ENCODE measurements around the gene ACSF3. TPM values are rescaled to one million over a fixed set of nuclear protein-coding genes. Genes with fewer than 3 reads are reported as not detected.
"Not testable (repeated sequence)": the region's sequence is repeated elsewhere in the genome, so short reads cannot be mapped to it uniquely, and the experiment has no call there.

Gene ACSF3
- polyA plus RNA-seq, 3 donors = 15.3 to 24.3 (median 18.0) TPM

DNA sequence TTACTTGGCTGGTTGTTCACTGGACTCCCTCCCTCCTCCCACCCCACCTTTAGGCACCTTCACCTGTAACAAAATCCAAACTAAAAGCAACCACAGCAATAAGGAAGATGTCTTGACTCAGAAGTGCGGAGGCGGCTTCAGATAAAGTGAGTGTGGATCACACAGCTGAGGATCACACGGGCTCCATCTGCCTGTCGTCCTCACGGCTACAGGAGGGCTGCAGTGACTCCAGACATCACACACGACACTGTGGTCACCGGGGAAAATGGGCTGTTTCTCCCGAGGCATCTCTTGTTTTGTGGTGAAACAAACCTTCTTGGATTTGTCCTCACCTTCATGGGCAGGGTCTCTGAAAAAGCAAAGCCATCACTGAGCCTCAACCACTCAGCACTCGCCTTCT lies 7.9 kb upstream of the ACSF3 start:
- 76 to 83% (median 78%) methylated on average over 9 of the region's 9 CpGs for WGBS, 3 donors
- no peak overlapping the region for H3K27ac ChIP-seq (ENCODE audit: low read depth, low read length)

DNA sequence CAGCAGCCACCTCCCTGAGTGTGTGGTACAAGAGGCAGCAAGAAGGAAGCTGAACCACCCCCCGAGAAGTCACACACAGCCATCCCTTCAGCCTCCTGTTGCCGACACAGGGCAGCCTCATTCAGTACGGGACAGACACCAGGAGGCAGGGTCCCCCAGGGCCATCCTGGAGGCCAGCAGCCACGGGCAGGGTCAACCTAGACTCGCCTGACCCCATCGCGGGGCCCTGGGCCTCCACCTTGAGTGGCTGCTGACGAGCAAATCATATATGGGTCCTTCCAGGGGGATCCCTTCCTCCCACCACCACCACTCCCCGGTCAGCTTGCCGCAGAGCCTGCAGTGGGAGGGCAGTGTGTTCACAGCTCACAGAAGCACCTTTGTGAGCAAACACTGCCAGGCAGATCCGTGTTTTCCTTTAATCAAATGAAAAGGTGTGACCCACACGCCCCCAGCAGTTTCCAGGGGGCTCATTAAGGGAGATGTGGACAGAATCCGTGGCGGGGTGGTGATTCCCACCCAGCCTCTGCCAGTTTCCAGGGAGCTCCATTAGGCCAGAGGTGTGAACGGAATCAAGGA lies 5.6 kb upstream of the ACSF3 start:
- H3K27ac ChIP-seq (ENCODE audit: low read depth, low read length) = no peak overlapping the region
- 60 to 67% (median 66%) methylated on average over 15 of the region's 15 CpGs for WGBS, 3 donors

DNA sequence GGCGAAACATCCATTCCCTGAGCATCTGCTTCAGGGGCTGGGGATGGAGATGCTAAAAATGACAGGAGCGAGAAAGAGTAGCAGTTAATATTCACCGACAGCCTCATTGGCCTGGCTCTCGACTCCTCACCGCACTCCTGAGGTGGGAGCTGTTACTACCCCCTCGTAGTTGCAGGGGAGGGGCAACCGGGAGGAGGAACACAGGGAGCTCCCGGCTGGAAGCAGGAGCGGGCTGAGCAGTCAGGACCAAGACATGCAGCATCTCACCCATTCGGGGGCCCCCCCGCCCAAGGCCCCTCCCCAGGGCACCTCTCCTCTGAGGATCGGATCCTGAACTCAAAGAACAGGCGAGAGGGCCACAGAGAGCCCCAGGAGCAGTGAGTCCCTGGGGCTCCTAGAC lies 4.5 kb upstream of the ACSF3 start:
- H3K27ac ChIP-seq (ENCODE audit: low read depth, low read length) = no peak overlapping the region
- WGBS, 3 donors = 36 to 41% (median 38%) methylated on average over 13 of the region's 13 CpGs

DNA sequence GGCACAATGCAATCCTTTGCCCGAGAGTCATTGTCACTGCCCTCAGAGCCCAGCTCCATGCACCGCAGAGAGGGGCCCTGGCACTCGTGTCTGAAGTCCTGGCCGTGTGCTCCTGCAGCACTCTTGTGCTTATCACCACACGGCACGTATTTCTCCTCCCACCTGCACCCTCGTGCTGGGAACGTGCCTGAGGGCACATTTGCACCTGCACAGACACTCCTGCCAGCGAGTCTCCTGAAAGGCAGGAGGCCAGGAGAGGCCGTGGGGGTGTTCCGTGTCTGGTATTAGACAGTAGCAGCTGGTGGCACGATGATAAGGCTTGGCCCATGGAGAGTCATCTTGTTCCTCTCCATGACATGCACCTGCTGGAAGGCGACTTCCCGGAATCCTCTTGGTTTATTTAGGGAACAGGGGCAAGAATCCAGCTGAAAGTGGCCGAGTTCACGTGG lies 3.4 kb upstream of the ACSF3 start:
- 40 to 57% (median 53%) methylated on average over 16 of the region's 16 CpGs for WGBS, 3 donors
- no peak overlapping the region for H3K27ac ChIP-seq (ENCODE audit: low read depth, low read length)

DNA sequence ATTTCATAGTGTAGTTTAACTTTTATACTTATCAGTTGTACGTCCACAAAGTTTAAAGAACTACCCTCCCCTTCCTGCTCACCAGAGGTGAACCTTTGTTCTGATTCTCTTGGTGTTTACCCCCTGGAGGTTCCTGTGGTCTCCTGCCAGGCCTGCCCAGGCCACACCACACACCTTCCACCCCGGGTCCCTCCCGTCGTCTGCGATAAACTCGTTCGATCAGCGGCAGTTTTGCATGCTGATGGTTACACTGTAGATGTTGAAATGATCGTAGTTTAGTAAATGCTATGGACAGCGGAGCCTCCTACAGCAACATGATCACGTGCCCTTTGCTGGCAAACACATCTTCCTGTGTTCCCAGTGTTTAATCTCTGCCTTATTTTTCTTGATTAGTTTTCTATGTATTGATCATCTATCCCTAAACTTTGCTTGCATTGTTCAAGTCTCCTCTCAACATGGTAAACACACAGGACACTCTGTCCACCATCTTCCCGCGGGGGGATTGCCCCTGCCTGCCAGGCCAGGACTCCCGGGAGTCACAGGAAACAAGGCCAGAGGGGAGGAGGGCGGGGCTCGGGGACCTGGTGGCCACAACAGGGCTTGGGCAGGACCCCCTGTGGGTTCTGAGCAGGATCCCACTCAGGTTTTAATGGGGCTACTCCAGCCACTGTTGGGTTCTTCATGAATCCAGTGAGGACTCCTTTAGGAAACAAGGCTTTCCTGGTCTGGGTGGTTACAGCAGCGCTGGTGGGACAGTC lies 2.8 kb upstream of the ACSF3 start:
- whole genome bisulfite sequencing, 3 donors = 43 to 65% (median 60%) methylated on average over 17 of the region's 17 CpGs
- no peak overlapping the region for H3K27ac ChIP-seq (ENCODE audit: low read depth, low read length)

DNA sequence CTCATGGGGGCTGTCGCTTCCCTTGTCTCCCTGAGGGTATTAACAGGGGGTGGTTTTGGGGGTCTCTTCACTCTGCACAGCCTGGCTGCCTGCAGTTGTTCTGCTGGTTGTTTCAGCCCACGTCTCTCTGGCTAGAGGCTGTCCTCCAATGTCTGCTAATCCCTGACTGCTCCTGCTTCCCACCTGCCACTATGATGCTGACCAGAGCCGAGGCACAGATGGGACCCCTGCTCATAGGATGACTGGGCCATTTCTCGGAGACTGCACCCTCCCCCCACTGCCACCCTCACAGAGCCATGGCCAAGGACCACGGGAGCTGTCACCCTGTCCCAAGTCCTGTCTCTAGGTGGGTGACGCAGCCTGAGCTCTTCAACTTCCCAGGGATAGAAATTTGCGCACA lies 1.6 kb upstream of the ACSF3 start:
- H3K27ac ChIP-seq (ENCODE audit: low read depth, low read length) = no peak overlapping the region
- WGBS, 3 donors = 63 to 71% (median 67%) methylated on average over 7 of the region's 7 CpGs

DNA sequence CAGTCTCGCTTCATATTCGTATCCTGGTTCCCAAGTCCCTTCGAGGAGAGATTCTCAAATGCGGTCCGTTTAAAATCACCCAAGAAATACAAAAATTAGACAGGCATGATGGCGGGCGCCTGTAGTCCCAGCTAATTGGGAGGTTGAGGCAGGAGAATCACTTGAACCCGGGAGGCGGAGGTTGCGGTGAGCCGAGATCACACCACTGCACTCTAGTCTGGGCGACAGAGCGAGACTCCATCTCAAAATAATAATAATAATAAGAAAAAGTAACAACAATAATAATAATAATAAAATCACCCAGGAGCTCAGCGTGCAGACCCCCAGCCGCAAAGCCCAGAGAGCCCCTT lies 425 bp upstream of the ACSF3 start:
- not testable (repeated sequence) for H3K27ac ChIP-seq (ENCODE audit: low read depth, low read length)
- 57 to 66% (median 61%) methylated on average over 15 of the region's 15 CpGs for WGBS, 3 donors

DNA sequence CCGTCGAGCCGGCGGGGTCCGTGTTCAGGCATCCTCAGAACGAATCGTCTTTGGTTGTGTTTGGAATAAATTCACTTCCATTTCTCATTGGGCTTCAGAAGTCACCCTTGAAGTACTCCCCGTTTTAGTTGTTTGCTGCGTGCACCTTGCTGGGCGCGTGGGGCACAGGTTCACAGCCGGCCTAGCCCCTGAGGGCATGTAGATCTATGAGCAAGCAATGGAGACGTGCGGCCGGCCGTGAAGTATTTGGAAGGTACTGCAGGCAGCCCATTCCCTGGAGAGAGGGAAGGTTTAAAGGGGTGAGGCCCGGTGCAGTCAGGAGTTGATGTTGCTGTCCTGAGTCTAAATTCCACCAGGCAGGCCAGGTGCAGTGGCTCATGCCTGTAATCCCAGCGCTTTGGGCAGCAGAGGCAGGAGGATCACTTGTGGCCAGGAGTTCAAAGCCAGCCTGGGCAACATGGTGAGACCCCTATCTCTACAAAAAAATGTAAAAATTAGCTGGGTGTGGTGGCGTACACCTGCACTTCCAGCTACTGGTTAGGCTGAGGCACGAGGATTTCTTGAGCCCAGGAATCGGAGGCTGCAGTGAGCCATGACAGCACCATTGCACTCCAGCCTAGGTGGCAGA lies 714 bp downstream of the ACSF3 start:
- 12 to 15% (median 13%) methylated on average over 21 of the region's 21 CpGs for WGBS, 3 donors

DNA sequence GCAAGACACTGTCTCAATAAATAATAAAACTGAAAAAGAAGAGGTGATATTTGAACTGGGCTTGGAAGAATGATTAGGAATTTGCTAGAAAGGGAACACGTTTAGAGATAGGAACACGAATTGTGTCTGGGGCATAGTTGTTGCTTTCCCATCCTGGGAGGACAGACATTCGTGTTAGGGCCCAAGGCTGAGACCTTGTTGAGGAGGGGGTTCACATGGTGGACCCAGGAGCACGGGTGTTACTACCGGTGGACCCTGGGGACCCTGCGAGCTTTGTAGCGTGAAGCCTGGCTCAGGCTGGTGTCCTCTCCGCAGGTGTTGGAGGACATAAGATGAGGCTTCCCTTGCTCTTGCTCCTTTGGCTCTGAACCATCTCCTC lies 1.2 kb downstream of the ACSF3 start:
- WGBS, 3 donors = 74 to 82% (median 81%) methylated on average over 8 of the region's 8 CpGs
- H3K27ac ChIP-seq (ENCODE audit: low read depth, low read length) = no peak overlapping the region

More for the DNA sequence above, 714 bp downstream of the ACSF3 start:
- H3K27ac ChIP-seq (ENCODE audit: low read depth, low read length) = no peak overlapping the region

DNA sequence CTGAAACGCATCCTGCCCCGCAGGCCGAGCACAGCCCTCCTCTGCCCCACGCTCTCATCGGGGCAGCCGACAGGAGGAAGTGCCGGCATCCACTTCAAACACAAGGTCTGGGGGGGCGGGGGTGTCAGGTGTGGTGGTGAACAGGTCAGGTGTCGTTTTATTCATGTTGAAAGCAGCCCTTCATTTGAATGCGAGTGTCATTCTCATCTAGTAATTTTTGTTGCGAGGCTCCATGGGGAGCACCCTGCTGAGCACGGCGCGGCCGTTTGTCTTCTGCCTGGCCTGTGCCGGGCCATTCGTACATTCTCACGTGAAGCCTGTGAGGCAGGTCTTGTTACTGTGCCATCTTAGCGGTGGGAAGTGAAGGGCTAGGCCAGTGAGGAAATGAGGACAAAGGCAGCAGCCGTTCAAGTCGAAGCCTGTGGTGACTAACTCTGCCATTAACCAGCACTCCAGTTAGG lies 1.9 kb downstream of the ACSF3 start:
- WGBS, 3 donors = 65 to 67% (median 67%) methylated on average over 21 of the region's 21 CpGs
- H3K27ac ChIP-seq (ENCODE audit: low read depth, low read length) = no peak overlapping the region

DNA sequence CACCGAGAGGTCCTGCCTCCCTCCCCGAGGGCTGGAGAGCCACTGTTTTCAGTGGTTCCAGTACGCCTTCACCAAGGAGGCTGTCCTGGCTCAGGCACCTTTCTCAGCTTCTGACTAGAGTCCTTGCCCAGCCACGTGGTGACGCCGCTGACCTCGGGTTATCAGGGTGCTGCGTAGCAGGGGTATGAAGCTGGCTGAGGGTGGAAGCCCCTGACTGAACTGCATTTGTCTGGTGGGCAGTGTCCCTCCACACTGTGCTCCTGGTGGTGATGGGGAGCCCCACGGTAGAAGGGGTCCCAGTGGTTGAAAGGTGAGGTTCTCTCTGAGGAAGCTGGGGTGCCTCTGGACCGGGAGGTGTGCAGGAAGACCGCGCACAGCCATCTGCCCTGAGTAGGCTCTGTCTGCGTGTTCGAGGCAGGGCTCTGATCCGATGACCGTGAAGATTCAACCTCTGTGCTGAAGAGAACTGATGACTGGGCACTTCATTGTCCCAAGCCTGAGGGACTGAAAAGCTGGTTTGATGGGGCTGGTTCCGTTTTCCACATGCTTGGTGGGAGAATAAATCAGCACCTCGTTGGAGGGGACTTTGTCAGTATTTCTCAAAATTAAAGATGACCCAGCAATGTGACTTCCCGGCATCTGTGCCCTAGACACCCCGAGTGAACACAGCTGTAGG lies 2.5 kb downstream of the ACSF3 start:
- H3K27ac ChIP-seq (ENCODE audit: low read depth, low read length) = no peak overlapping the region
- 85 to 90% (median 86%) methylated on average over 20 of the region's 20 CpGs for WGBS, 3 donors

DNA sequence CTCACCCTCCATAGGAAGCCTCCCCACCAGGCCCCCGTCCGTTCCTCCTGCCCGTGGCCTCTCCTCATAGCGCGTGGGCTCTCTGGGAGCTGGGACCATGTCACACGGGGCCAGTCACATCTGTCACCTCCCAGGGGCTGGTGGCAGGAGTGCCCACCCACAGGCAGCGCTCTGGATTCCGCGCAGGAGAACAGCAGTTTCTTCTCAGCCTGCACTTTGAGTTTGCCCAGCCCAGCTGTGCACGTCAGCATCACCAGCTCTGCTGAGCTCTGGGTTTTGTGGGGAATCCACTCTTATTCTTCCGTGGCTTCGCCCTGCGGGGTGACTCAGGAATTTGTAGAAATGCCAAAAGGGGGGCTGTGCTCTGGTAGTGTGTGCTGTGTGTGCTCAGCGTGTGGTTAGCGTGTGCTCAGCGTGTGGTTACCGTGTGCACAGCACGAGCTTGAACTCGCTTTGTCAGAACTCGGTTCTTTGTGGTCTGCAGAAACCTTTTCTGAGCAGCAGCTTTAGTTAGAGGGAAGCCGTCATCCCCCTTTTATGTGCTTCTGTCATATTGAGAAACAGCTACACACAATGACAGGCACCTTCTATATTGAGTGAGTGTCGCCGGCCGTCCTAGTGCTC lies 3.2 kb downstream of the ACSF3 start:
- H3K27ac ChIP-seq (ENCODE audit: low read depth, low read length) = no peak overlapping the region

DNA sequence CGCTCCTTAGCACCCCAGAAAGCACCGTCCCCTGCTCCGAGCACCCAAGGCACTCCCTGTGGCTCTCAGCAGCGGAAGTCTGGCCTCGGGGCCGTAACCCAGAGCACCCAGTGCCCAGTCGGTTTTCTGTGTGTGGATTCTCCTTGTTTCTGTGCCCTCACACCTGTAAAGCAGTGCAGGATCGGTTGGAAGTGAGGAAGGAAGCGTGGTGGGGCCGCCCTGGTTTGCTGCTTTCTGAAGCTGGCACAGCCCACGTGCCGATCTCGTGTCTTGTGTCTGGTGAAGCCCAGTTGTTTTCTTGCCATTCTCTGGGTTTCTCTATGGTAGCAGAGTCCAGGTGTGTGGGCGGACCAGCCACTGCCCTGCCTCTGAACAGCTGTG lies 3.7 kb downstream of the ACSF3 start:
- WGBS, 3 donors = 71 to 87% (median 80%) methylated on average over 14 of the region's 14 CpGs
- no peak overlapping the region for H3K27ac ChIP-seq (ENCODE audit: low read depth, low read length)

More for the DNA sequence above, 3.2 kb downstream of the ACSF3 start:
- 73 to 83% (median 77%) methylated on average over 24 of the region's 24 CpGs for WGBS, 3 donors

DNA sequence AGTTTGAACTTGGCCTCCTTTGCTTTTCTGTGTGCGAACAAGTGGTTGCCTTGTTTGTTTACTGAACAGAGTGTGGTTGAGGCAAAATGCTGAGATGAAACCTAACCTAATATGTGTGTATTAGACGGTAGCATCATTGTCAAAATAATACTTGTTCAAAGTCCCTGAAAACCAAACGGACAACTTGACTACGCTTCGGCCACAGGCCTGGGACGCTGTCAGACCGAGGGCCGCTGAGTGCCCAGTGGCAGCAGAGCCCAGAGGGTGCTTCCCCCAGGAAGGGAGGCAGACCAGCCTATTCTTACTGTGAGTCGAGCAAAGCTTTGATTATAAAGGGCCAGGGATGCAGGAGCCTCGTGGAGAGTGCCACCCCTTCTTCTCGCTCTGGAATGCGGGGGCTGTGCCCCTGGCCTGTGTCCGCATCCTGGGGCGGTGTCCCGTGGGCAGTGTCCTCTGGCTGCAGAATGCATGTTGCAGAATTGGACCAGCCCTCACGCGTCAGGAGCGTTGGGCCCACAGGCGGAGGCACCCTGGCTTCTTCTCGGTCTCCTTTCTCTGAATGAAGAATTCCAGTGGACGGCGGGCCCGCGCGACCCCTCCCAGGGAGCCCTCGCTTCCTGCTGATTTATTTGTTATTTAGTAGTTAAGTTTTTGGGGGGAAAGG lies 5.2 kb downstream of the ACSF3 start:
- no peak overlapping the region for H3K27ac ChIP-seq (ENCODE audit: low read depth, low read length)
- 82 to 84% (median 83%) methylated on average over 26 of the region's 26 CpGs for WGBS, 3 donors

DNA sequence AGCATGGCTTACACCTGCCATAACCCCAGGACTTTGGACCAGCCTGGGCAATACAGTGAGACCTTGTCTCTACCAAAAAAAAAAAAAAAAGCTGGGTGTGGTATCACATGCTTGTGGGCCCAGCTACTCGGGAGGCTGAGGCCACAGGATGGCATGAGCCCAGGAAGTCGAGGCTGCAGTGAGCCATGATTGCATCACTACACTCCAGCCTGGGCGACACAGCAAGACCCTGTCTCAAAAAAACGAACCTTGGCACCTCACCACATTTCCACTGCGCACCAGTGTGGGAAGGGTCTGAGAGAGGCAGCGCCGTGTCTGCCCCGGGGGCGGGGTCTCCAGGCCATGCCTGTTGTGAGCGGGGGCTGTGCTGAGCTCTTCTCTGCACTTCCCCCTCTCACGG lies 6.3 kb downstream of the ACSF3 start:
- no peak overlapping the region for H3K27ac ChIP-seq (ENCODE audit: low read depth, low read length)
- WGBS, 3 donors = 40 to 64% (median 62%) methylated on average over 11 of the region's 11 CpGs

DNA sequence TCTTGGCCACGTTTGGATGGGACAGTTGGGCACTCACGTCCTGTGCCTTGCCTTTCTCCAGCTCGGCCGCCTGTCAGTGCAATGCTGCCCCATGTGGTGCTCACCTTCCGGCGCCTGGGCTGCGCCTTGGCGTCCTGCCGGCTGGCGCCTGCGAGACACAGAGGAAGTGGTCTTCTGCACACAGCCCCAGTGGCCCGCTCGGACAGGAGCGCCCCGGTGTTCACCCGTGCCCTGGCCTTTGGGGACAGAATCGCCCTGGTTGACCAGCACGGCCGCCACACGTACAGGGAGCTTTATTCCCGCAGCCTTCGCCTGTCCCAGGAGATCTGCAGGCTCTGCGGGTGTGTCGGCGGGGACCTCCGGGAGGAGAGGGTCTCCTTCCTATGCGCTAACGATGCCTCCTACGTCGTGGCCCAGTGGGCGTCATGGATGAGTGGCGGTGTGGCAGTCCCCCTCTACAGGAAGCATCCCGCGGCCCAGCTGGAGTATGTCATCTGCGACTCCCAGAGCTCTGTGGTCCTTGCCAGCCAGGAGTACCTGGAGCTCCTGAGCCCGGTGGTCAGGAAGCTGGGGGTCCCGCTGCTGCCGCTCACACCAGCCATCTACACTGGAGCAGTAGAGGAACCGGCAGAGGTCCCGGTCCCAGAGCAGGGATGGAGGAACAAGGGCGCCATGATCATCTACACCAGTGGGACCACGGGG lies 7.1 kb downstream of the ACSF3 start:
- 86 to 91% (median 88%) methylated on average over 37 to 42 of the region's 42 CpGs for WGBS, 3 donors
- no peak overlapping the region for H3K27ac ChIP-seq (ENCODE audit: low read depth, low read length)

DNA sequence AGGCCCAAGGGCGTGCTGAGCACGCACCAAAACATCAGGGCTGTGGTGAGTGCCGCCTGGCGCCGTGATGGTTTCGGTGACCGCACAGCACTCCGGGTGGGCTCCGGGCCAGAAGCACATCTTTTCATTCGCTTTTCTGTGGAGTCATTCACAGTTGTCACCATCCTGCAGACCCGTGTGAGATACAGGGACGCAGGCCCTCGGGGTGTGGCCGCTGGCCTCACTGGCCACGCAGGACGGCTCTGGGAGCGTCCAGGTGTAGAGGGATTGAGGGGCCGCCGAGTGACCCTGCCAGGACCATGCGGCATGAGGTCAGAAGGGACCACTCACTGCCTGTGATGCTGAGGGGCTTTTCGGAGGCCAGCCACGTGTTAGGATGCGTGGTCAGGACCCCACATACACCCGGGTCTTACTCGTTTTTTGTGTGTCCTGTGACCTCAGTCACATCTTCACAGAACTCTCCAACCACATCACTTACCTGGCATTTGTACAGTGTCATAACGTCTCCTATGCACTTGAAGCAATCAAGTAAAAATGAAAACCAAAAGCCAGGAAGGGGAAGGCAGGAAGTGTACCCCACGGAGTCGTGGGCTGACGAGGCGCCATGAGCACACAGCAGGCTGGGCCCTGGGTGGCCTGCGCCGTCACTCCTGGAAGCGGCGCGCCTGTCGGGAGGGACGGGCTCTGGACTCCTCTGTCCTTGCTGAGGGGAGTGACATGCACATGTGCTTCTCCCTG lies 7.8 kb downstream of the ACSF3 start:
- H3K27ac ChIP-seq (ENCODE audit: low read depth, low read length) = no peak overlapping the region
- WGBS, 3 donors = 87 to 91% (median 87%) methylated on average over 37 of the region's 37 CpGs
